Lung (tissue), 12 donors: Measurements from ENCODE around the gene SPRED1. TPM values are rescaled to one million over a fixed set of nuclear protein-coding genes. Genes with fewer than 3 reads are reported as not detected.

Source experiments
- ATAC-seq: fragments of 200-7000 bp; cut with Tn5 transposase; one replicate; pipeline ENCODE4 v1.9.1; 2020; ENCODE audit warnings: moderate number of reproducible peaks; ENCODE audit not compliant: insufficient read depth, low FRiP score
- DNase-seq, 3 donors: peaks; one replicate each; pipeline ENCODE4 v3.0.0-alpha.2; 2013 to 2017
- H3K27ac ChIP-seq, 2 donors: one replicate each; pipeline ENCODE4 v1.5.1; 2013; ENCODE audit warnings: mild to moderate bottlenecking in 2 of 2, moderate library complexity in 2 of 2, control low read depth in 1 of 2, inconsistent platforms in 1 of 2, low read depth in 1 of 2, low read length in 1 of 2
- H3K27me3 ChIP-seq, 3 donors: one replicate each; pipeline ENCODE4 v1.5.1; 2013; ENCODE audit warnings: low read length in 2 of 3; ENCODE audit not compliant: control insufficient read depth in 3 of 3, insufficient read depth in 3 of 3
- H3K36me3 ChIP-seq, 4 donors: one replicate each; pipeline ENCODE4 v1.5.1; 2013; ENCODE audit warnings: low read length in 4 of 4, mild to moderate bottlenecking in 1 of 4, moderate library complexity in 1 of 4; ENCODE audit not compliant: control insufficient read depth in 4 of 4, insufficient read depth in 4 of 4
- H3K4me1 ChIP-seq, 5 donors: one replicate each; pipeline ENCODE4 v1.5.1; 2013; ENCODE audit warnings: low read length in 5 of 5, mild to moderate bottlenecking in 2 of 5, moderate library complexity in 1 of 5; ENCODE audit not compliant: control insufficient read depth in 5 of 5, insufficient read depth in 5 of 5
- H3K4me3 ChIP-seq: one replicate; pipeline ENCODE4 v1.5.1; 2013; ENCODE audit warnings: mild to moderate bottlenecking, control low read depth, moderate library complexity
- H3K9ac ChIP-seq, 2 donors: one replicate each; pipeline ENCODE4 v1.5.1; 2013; ENCODE audit warnings: low read length in 2 of 2, control low read depth in 1 of 2; ENCODE audit not compliant: insufficient read depth in 1 of 2
- H3K9me3 ChIP-seq, 4 donors: one replicate each; pipeline ENCODE4 v1.5.1; 2013; ENCODE audit warnings: low read length in 3 of 4, mild to moderate bottlenecking in 1 of 4, moderate library complexity in 1 of 4; ENCODE audit not compliant: control insufficient read depth in 4 of 4, insufficient read depth in 3 of 4
- CTCF ChIP-seq: IDR thresholded peaks from 2 replicates; pipeline ENCODE4 v1.5.1; 2012; ENCODE audit warnings: mild to moderate bottlenecking; ENCODE audit errors: control extremely low read depth, extremely low read depth
- whole genome bisulfite sequencing, 2 donors: extraction: QIAGEN DNeasy Blood & Tissue Kit; methylation state at CpG; one replicate each; pipeline ENCODE4 v1.1.7; 2013; 5-methylcytosine and 5-hydroxymethylcytosine counted together
- polyA plus RNA-seq, 2 donors: library from polyadenylated mRNA; stranded (reverse); fragments of 200-250 nt; gene quantifications; one replicate each; pipeline ENCODE4 v1.2.1, GENCODE V29; 2013
- total RNA-seq, 2 donors: library from RNA; depleted of rRNA in 1 of 2; stranded (reverse); fragments of >200 nt in 1 of 2; gene quantifications; one replicate each; pipeline ENCODE4 v1.2.1, GENCODE V29; 2014 to 2021
- donor health status: control.
- donor health status: control.
- donor health status: Bipolar disorder and iron deficiency.
- donor health status: healthy.
- donor health status: DM: yes; HTN: yes; CAD: no.

SPRED1 gene
- total and polyA plus RNA-seq, 4 donors: 7.9 to 61.1 (median 31.0) TPM

- H3K9me3 ChIP-seq: no peaks in the 10 kb centered on the region
- H3K4me1 ChIP-seq: peaks cover 0 to 7% (median 5%) of the 10 kb centered on the region in 5 donors
- WGBS, 2 donors: 73 to 85% methylated on average over 3 of the region's 3 CpGs
- ATAC-seq (no peak), DNase-seq (peak in 1 of 3 donors; percentile 17)
- H3K36me3 ChIP-seq: peaks cover 0 to 17% (median 3%) of the 10 kb centered on the region in 4 donors
- no peak overlapping the region for H3K27ac ChIP-seq
- H3K27me3 ChIP-seq: no peaks in the 10 kb centered on the region
- no peak overlapping the region for H3K4me3 ChIP-seq
- no peak overlapping the region for H3K9ac ChIP-seq
- no peak for TF ChIP-seq CTCF
Observed at GRCh38 chr15:38304481-38304880, 51.8 kb downstream of the SPRED1 start.

- Histone ChIP-seq H3K36me3 (peaks cover 0 to 17% (median 3%) of the 10 kb centered on the region in 4 donors), H3K27ac (no peak overlapping the region), H3K27me3 (no peaks in the 10 kb centered on the region), H3K9me3 (no peaks in the 10 kb centered on the region), H3K9ac (no peak overlapping the region), H3K4me1 (peaks cover 0 to 7% (median 5%) of the 10 kb centered on the region in 5 donors), H3K4me3 (no peak overlapping the region)
- WGBS, 2 donors: 33 to 57% methylated on average over 2 of the region's 2 CpGs
- no peak for TF ChIP-seq CTCF
- DNase-seq (no peak), ATAC-seq (peak; percentile 6)
Observed at GRCh38 chr15:38307251-38307650, 54.6 kb downstream of the SPRED1 start.

DNA sequence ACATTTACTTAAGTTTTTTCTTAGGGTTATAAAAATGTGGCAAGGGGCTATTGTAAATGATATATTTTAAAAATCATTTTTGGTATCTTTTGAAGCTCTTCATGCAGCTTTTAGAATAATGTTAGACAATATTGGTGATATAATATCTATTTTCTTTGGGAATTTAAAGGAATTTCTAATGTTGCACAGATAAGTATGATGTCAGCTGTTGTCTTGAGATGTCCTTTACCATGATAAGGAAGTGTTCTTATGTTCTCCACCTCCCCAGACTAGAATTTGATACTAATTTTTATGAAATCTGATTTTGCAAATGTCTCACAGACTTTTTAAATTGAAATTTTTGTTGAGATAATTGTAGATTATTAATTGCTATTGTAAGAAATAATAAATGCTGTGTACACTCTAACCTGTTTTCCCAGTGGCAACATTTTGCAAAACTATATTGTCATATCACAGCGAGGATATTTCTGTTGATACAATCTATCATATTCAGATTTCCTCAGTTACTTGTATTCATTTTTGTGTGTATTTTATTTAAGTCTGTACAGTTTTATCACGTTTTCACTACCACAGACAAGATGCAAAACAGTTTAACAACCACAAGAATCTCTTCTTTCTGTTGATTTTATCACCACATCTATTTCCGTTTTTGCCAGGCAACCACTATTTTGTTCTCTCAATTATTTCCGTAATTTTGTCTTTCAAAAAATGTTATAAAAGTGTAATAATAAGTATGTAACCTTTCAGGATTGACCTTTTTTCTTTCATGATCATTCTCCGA, 55.4 kb downstream of the SPRED1 start:
- no peak for TF ChIP-seq CTCF
- H3K4me1 ChIP-seq: peaks cover 0 to 7% (median 5%) of the 10 kb centered on the region in 5 donors
- WGBS, 2 donors: 88% methylated on average over 5 of the region's 5 CpGs
- H3K36me3 ChIP-seq: peaks cover 0 to 13% (median 3%) of the 10 kb centered on the region in 4 donors
- H3K27ac ChIP-seq: no peak overlapping the region
- no peak overlapping the region for H3K4me3 ChIP-seq
- no peak overlapping the region for H3K9ac ChIP-seq
- no peak for DNase-seq
- no peak for ATAC-seq
- no peaks in the 10 kb centered on the region for H3K27me3 ChIP-seq
- no peaks in the 10 kb centered on the region for H3K9me3 ChIP-seq
